HepG2 (cell line): ENCODE results near the gene POMP. TPM values are rescaled to one million over a fixed set of nuclear protein-coding genes. Genes with fewer than 3 reads are reported as not detected.
"Not testable (repeated sequence)": the region's sequence is repeated elsewhere in the genome, so short reads cannot be mapped to it uniquely, and the experiment has no call there.

ENCODE experiments used
- ATAC-seq: fragments of 200-7000 bp; cut with Tn5 transposase; 3 replicates; pipeline ENCODE4 v1.9.1; 2020; ENCODE audit warnings: mild to moderate bottlenecking, moderate library complexity
- BruUV-seq: library from RNA; stranded (reverse); fragments of 400-500 nt; replicated peaks from 2 replicates; lab custom pipeline; 2021; lab: Mats Ljungman, UMichigan
- CTCF ChIA-PET: fragments of 300-600 bp; formaldehyde crosslinking; extraction: SDS; loops from one replicate; lab custom pipeline; 2021; ENCODE audit warnings: low total read pairs, inconsistent platforms, low intra/inter-chr PET ratio; lab: Yijun Ruan, JAX
- POLR2A ChIA-PET: fragments of 350-600 bp; sonication (Branson Sonifier 250); formaldehyde crosslinking; loops from one replicate; lab custom pipeline; 2020; ENCODE audit warnings: antibody characterized with exemption, inconsistent platforms; lab: Yijun Ruan, JAX
- DNase-seq: peaks from one replicate; pipeline ENCODE4 v3.0.0-alpha.2; 2015; ENCODE audit warnings: low spot score
- FAIRE-seq: peaks from 3 replicates; lab custom pipeline; 2011; peaks lifted over from hg19 to GRCh38; lab: Jason Lieb, UNC
- H2AFZ ChIP-seq: one replicate; pipeline ENCODE4 v1.6.1; 2011; ENCODE audit warnings: low read length, inconsistent platforms
- H3K27ac ChIP-seq: fragments of 300-600 bp; 3 replicates; pipeline ENCODE4 v1.8.0; 2011; ENCODE audit warnings: mixed run types, mild to moderate bottlenecking, mixed read lengths, low read length, inconsistent platforms; ENCODE audit not compliant: insufficient read depth; ENCODE audit errors: extremely low read length
- H3K27me3 ChIP-seq, 2 experiments: fragments of 200-600 bp in 1 of 2; 2 replicates in 1 of 2; 3 replicates in 1 of 2; pipeline versions ENCODE4 v1.6.0 to v1.8.0; 2011; ENCODE audit warnings: low read length in 2 of 2, mild to moderate bottlenecking in 2 of 2, moderate library complexity in 2 of 2, inconsistent platforms in 1 of 2; ENCODE audit not compliant: insufficient read depth in 2 of 2, control insufficient read depth in 1 of 2
- H3K36me3 ChIP-seq, 2 experiments: fragments of 200-600 bp in 1 of 2; replicated peaks in 1 of 2; 2 replicates in 1 of 2; 3 replicates in 1 of 2; pipeline versions ENCODE4 v1.5.1 to v1.8.0; 2011; ENCODE audit warnings: low read length in 2 of 2, inconsistent platforms in 1 of 2; ENCODE audit not compliant: insufficient read depth in 2 of 2, control insufficient read depth in 1 of 2
- H3K4me1 ChIP-seq: 2 replicates; pipeline ENCODE4 v1.5.1; 2012; ENCODE audit warnings: low read length, inconsistent platforms; ENCODE audit not compliant: insufficient read depth
- H3K4me2 ChIP-seq: 2 replicates; pipeline ENCODE4 v1.6.0; 2011; ENCODE audit warnings: low read depth, low read length, inconsistent platforms
- H3K4me3 ChIP-seq, 3 experiments: fragments of 200-600 bp in 1 of 3; sonication (generic), shearing (Covaris generic) in 1 of 3; replicated peaks in 1 of 3; 2 replicates each; pipeline ENCODE4 v1.5.1; 2011 to 2016; ENCODE audit warnings: low read length in 3 of 3, inconsistent platforms in 2 of 3, low read depth in 2 of 3, mild to moderate bottlenecking in 2 of 3, control low read depth in 1 of 3, mixed read lengths in 1 of 3; ENCODE audit not compliant: insufficient read depth in 1 of 3
- H3K79me2 ChIP-seq: one replicate; pipeline ENCODE4 v1.6.1; 2011; ENCODE audit warnings: low read length, inconsistent platforms; ENCODE audit not compliant: insufficient read depth
- H3K9ac ChIP-seq: 2 replicates; pipeline ENCODE4 v1.6.0; 2011; ENCODE audit warnings: mild to moderate bottlenecking, low read depth, low read length, inconsistent platforms; ENCODE audit not compliant: insufficient read depth
- H3K9me3 ChIP-seq: 2 replicates; pipeline ENCODE4 v1.5.1; 2012; ENCODE audit warnings: mild to moderate bottlenecking, low read length
- H4K20me1 ChIP-seq: 2 replicates; pipeline ENCODE4 v1.6.0; 2011; ENCODE audit warnings: inconsistent platforms, mild to moderate bottlenecking, low read length, moderate library complexity; ENCODE audit not compliant: insufficient read depth
- ATF6 ChIP-seq: sonication (generic); formaldehyde crosslinking; conservative IDR thresholded peaks from 2 replicates; pipeline ENCODE4 v1.4.0; 2020; ENCODE audit warnings: missing genetic modification reagents
- GLI4 ChIP-seq: sonication (generic); formaldehyde crosslinking; IDR thresholded peaks from 2 replicates; pipeline ENCODE4 v1.5.1; 2020; ENCODE audit warnings: missing genetic modification reagents, mild to moderate bottlenecking, moderate library complexity, borderline replicate concordance
- USF2 ChIP-seq, 2 experiments: sonication (generic) in 1 of 2; formaldehyde crosslinking in 1 of 2; IDR thresholded peaks; 2 replicates each; pipeline versions ENCODE4 v1.5.1 to v1.6.1; 2011 to 2020; ENCODE audit warnings: borderline replicate concordance in 1 of 2, low read depth in 1 of 2, low read length in 1 of 2, mild to moderate bottlenecking in 1 of 2, missing genetic modification reagents in 1 of 2, moderate library complexity in 1 of 2
- ZFP36L2 ChIP-seq: sonication (generic); formaldehyde crosslinking; IDR thresholded peaks from 2 replicates; pipeline ENCODE4 v1.4.0; 2020; ENCODE audit warnings: missing genetic modification reagents
- ZXDC ChIP-seq: sonication (generic); formaldehyde crosslinking; IDR thresholded peaks from 2 replicates; pipeline ENCODE4 v1.5.0; 2020; ENCODE audit warnings: mild to moderate bottlenecking, missing genetic modification reagents
- WGBS: methylation state at CpG from one replicate; pipeline ENCODE4 v1.1.6; 2017; ENCODE audit warnings: low lambda C conversion rate; 5-methylcytosine and 5-hydroxymethylcytosine counted together
- in situ Hi-C: cut with HindIII; loops from 2 replicates; pipeline ENCODE4 v1.10.0; 2017; ENCODE audit warnings: low pct_unique_long_range_greater_than_20kb; ENCODE audit not compliant: extremely low pct_ligation_motif_present
- intact Hi-C: fragments of 100-400 bp; cut with micrococcal nuclease; formaldehyde crosslinking; loops from one replicate; pipeline ENCODE4 v1.10.0; 2022; ENCODE audit not compliant: unreplicated experiment
- polyA plus RNA-seq, 8 experiments: library from polyadenylated mRNA; depleted of rRNA in 3 of 8; stranded (reverse) in 7 of 8; unstranded in 1 of 8; fragments of >200 nt; fragmentation: Illumina TruSeq in 4 of 8; extraction: Trizol in 4 of 8; gene quantifications; 2 replicates each; pipeline versions ENCODE4 v1.2.1 to v1.2.3, GENCODE V29; 2011 to 2016; ENCODE audit warnings: low read depth in 4 of 8, missing spikeins in 1 of 8, mixed read lengths in 1 of 8; ENCODE audit not compliant: insufficient read depth in 1 of 8
- total RNA-seq, 5 experiments: library from RNA; depleted of rRNA; stranded (reverse); fragments of >200 nt; fragmentation: Illumina TruSeq; extraction: Trizol; gene quantifications; 2 replicates each; pipeline ENCODE4 v1.2.3, GENCODE V29; 2016; ENCODE audit warnings: low read depth in 1 of 5

Gene POMP
- total and polyA plus RNA-seq, 2 of the 13 experiments (the other 11 are each of a cell fraction or from before 2014, with no cell fraction given), result 30.6 to 118 TPM

GRCh38 chr13:28680541-28680940 is 21.6 kb downstream of the POMP start (continued):
- no peak for TF ChIP-seq ZXDC
- TF ChIP-seq GLI4 (CRISPR knock-in tag), result no peak
- TF ChIP-seq ZFP36L2, result no peak
- TF ChIP-seq USF2 (IDR thresholded peaks at IDR 0.05; ENCODE audit: low read depth, low read length), result no peak
- no peak for TF ChIP-seq USF2 (CRISPR knock-in tag; IDR thresholded peaks at IDR 0.05; ENCODE audit: borderline replicate concordance)
- TF ChIP-seq ATF6, result no peak

- ATAC-seq, FAIRE-seq, intact Hi-C loops, H3K4me2 ChIP-seq, H3K9ac ChIP-seq, H2AFZ ChIP-seq, CTCF ChIA-PET, H3K36me3 ChIP-seq, H3K27ac ChIP-seq, H3K79me2 ChIP-seq, H3K9me3 ChIP-seq, H4K20me1 ChIP-seq, BruUV-seq, H3K27me3 ChIP-seq, H3K4me1 ChIP-seq, H3K4me3 ChIP-seq, POLR2A ChIA-PET, DNase-seq: not testable (repeated sequence)
- in situ Hi-C loops, result loop anchor here (5.0 kb wide), 1 partner anchor 114 kb away; no protein-coding TSS in a partner anchor
- WGBS, result 77% methylated on average over 8 of the region's 8 CpGs
Measured at GRCh38 chr13:28683169-28683568, 24.2 kb downstream of the POMP start.
